Brain microvascular endothelial cell (primary cell): ENCODE data around the gene SFMBT2.

Source experiments
- DNase-seq: peaks from one replicate; pipeline ENCODE4 v3.0.0-alpha.2; 2020
- H3K27ac ChIP-seq: fragments of 250-450 bp; sonication (Bioruptor Pico); 2 replicates; pipeline ENCODE4 v1.5.1; 2020; ENCODE audit warnings: mild to moderate bottlenecking, moderate library complexity
- H3K27me3 ChIP-seq: fragments of 250-450 bp; sonication (Bioruptor Pico); replicated peaks from 2 replicates; pipeline ENCODE4 v1.5.1; 2020; ENCODE audit warnings: mild to moderate bottlenecking
- H3K36me3 ChIP-seq: fragments of 250-450 bp; sonication (Bioruptor Pico); replicated peaks from 2 replicates; pipeline ENCODE4 v1.5.1; 2020; ENCODE audit warnings: mild to moderate bottlenecking
- H3K4me3 ChIP-seq: 2 replicates; pipeline ENCODE4 v1.5.1; 2011; ENCODE audit warnings: low read depth, mild to moderate bottlenecking, control low read depth, low read length, moderate library complexity
- in situ Hi-C: cut with HindIII; loops from 2 replicates; pipeline ENCODE4 v1.10.0; 2017; ENCODE audit warnings: low sequenced_read_pairs, low pct_ligation_motif_present
- TF ChIP-seq, protein P1 (sequence below): IDR thresholded peaks from 2 replicates; pipeline ENCODE4 v1.5.1; 2011; ENCODE audit warnings: low read depth, mild to moderate bottlenecking, moderate library complexity, low read length, control low read depth, inconsistent platforms; ENCODE audit errors: missing control alignments

The SFMBT2 gene

DNA sequence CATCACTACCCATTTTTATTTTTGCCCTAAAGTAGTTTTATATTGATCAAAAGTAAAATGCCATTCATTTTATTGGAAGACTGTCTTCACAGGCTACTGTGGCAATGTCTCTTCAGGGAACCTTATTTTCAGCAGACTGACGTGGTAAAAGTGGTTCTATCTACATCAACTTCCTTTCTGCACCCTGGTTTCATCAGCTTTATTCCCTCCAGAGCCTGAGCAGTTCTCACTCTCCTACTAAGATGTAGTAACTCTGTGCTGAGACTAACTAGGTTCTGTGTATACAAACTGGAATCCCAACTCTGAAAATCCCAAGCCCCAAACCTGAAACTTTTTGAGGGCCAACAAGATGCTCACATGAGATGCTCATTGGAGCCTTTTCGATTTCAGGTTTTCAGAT is 155.3 kb downstream of the SFMBT2 start:
- Histone ChIP-seq H3K4me3 (no peak overlapping the region), H3K27ac (no peak overlapping the region), H3K36me3 (no peaks in the 10 kb centered on the region), H3K27me3 (no peaks in the 10 kb centered on the region)
- no peak for DNase-seq
- in situ Hi-C loops, result loop anchor here (25.0 kb wide), 1 partner anchor 118 kb away; no protein-coding TSS in a partner anchor
- TF ChIP-seq, protein P1, sequence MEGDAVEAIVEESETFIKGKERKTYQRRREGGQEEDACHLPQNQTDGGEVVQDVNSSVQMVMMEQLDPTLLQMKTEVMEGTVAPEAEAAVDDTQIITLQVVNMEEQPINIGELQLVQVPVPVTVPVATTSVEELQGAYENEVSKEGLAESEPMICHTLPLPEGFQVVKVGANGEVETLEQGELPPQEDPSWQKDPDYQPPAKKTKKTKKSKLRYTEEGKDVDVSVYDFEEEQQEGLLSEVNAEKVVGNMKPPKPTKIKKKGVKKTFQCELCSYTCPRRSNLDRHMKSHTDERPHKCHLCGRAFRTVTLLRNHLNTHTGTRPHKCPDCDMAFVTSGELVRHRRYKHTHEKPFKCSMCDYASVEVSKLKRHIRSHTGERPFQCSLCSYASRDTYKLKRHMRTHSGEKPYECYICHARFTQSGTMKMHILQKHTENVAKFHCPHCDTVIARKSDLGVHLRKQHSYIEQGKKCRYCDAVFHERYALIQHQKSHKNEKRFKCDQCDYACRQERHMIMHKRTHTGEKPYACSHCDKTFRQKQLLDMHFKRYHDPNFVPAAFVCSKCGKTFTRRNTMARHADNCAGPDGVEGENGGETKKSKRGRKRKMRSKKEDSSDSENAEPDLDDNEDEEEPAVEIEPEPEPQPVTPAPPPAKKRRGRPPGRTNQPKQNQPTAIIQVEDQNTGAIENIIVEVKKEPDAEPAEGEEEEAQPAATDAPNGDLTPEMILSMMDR, result no peak

DNA sequence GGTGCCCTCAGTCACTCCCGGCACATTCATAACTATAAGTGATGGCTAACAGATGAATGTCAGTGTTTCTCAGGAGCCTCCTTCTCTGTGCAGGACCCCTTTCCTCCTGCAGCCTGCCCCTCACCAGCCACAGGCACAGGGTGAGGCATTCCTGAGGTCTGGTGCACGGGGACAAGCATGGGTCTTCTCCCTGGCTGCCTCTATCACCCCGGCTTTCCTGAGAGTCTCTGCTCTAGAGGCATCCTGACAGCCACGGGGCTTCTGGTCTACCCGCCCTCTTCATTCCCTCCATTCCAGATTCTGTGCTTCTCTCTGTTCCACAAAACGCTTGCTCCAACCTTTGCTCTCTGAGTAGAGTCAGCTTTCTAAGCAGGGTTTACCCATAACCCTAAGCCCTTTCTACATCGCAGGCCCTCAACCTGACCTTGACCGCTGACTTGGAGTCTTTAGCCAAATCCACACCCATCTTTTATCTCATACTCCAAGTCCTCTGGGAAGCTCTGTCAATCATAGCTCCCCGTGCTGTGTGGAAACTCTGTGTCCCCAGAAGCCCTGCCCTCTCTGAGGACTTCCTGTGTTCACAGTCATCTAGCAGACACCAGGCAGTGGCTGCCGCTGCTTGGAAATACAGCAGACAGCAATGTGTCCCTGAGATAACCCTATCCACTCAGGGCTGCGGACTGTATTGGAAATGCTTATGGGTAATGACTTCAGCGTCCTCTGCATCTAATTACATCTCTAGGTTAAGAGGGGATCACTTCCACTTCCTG is 159.0 kb downstream of the SFMBT2 start:
- DNase-seq, result no peak
- TF ChIP-seq, protein P1, result no peak
- in situ Hi-C loops, result loop anchor here (25.0 kb wide), 1 partner anchor 115 kb away; no protein-coding TSS in a partner anchor
- H3K27me3 ChIP-seq, result no peaks in the 10 kb centered on the region
- no peak overlapping the region for H3K27ac ChIP-seq
- H3K36me3 ChIP-seq, result no peaks in the 10 kb centered on the region
- no peak overlapping the region for H3K4me3 ChIP-seq

DNA sequence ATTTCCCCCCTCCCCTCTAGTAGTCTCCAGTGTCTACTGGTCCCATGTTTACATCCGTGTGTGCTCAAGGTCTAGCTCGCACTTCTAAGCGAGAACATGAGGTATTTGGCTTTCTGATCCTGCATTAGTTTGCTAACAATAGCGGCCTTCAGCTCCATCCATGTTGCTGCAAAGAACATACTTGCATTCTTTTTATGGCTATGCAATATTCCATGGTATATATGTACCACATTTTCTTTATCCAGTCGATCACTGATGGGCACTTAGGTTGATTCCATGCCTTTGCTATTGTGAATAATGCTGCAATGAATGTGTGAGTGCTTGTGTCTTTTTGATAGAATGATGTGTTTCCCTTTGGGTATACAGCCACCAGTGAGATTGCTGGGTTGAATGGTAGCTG is 160.6 kb downstream of the SFMBT2 start:
- TF ChIP-seq, protein P1, result no peak
- no peak overlapping the region for H3K27ac ChIP-seq
- DNase-seq, result no peak
- H3K4me3 ChIP-seq, result no peak overlapping the region
- H3K36me3 ChIP-seq, result no peaks in the 10 kb centered on the region
- no peaks in the 10 kb centered on the region for H3K27me3 ChIP-seq
- in situ Hi-C loops, result loop anchor here (25.0 kb wide), 1 partner anchor 113 kb away; no protein-coding TSS in a partner anchor

DNA sequence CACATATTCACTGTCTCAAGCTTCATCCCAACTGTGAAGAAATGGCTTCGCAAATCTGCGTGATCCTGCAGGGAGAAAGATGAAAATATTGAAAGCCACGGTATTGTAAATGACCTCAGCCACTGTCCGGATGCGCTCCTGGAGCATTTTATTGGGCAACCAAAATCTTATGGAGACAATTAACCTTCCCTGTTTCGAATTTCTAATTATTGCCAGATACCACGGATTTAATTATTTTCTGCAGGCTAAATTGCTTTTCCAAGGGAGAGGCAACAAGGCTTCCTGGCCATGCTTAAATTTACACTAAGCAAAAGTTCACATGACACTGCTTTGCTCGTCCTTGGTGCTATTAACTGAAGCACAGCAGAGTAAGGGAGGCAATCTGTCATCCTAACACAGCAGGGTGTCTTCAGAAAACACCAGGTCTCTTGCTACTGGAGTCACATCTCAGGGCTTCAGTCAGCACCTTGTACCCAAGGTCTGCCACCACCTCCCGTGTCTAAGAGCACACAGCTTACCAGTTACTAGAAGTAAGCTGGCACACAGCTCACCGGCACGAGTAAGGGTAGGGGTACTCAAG is 162.2 kb downstream of the SFMBT2 start:
- Histone ChIP-seq H3K36me3 (no peaks in the 10 kb centered on the region), H3K4me3 (no peak overlapping the region), H3K27me3 (no peaks in the 10 kb centered on the region), H3K27ac (no peak overlapping the region)
- in situ Hi-C loops, result no loop called here
- TF ChIP-seq, protein P1, result no peak
- DNase-seq, result no peak

DNA sequence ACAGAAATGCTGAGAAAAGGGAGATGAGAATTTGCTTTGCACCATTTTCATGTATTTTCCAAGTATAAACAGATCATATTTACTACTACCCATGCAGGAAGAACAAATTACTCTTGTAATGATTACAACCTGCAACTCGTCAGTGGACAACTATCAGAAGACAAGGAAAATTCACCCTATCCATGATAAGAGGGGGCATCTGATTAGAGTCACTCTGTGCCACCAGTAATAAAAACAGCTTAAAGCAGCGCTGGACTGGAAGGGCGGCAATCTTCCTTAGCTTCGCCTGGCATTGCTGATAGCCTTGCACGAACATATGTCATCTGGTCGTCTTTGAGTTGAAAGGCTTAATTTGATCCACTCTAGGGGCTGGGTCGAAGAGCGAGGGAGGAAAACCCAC is 162.7 kb downstream of the SFMBT2 start:
- in situ Hi-C loops, result no loop called here
- no peaks in the 10 kb centered on the region for H3K27me3 ChIP-seq
- TF ChIP-seq, protein P1, result no peak
- H3K27ac ChIP-seq, result no peak overlapping the region
- no peaks in the 10 kb centered on the region for H3K36me3 ChIP-seq
- H3K4me3 ChIP-seq, result no peak overlapping the region
- DNase-seq, result no peak
